Skin of body (tissue), 2 donors: ENCODE results near the gene JMJD8. TPM values are rescaled to one million over a fixed set of nuclear protein-coding genes. Genes with fewer than 3 reads are reported as not detected.
"Not testable (repeated sequence)": the region's sequence is repeated elsewhere in the genome, so short reads cannot be mapped to it uniquely, and the experiment has no call there.

Experiments used
- DNase-seq: peaks from one replicate; lab custom pipeline; 2025; lab: John Stamatoyannopoulos, UW
- total RNA-seq: library from RNA; depleted of rRNA; stranded (reverse); fragments of >200 nt; gene quantifications from one replicate; pipeline ENCODE4 v1.2.3, GENCODE V29; 2014

Gene JMJD8
- total RNA-seq, 1 donor from 2014 or later, result 18.1 TPM

DNA sequence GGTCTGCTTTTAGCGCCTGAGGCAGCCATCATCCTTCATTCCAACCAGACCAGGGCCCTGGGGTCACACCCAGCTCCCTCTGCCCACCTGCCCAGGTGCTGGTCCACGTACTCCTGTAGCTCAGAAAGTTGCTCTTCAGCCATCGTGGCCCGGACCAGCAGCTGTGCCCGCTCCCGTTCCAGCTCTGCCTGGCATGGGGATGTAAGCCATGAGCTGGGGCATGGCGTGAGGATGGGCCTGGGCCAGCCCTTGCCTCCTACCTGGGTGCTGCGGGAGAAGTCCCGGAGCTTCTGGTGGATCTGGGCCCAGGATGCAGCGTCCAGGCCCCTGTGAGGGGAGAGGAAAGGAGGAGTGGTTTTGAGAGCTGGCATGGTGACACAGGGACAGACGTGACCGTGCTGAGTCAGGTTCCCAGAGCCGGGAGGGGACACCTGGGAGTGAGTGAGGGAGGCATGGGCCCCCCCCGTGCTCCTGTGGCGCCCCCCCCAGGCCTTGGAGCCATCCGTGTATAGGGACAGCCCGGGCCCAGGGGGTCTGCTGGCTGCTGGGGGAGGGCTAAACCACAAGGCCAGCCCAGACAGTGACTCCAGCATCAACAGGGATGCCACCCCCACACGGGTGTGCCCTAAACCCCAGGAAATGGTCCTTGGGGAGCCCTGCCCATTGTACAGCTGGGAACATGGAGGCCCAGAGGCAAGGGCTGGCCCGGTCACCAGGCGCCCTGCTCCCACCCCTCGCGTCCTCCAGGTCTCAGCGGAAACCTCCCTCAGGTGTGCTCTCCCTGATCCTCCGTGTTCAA lies 38.9 kb upstream of the JMJD8 start:
- DNase-seq, result no peak

DNA sequence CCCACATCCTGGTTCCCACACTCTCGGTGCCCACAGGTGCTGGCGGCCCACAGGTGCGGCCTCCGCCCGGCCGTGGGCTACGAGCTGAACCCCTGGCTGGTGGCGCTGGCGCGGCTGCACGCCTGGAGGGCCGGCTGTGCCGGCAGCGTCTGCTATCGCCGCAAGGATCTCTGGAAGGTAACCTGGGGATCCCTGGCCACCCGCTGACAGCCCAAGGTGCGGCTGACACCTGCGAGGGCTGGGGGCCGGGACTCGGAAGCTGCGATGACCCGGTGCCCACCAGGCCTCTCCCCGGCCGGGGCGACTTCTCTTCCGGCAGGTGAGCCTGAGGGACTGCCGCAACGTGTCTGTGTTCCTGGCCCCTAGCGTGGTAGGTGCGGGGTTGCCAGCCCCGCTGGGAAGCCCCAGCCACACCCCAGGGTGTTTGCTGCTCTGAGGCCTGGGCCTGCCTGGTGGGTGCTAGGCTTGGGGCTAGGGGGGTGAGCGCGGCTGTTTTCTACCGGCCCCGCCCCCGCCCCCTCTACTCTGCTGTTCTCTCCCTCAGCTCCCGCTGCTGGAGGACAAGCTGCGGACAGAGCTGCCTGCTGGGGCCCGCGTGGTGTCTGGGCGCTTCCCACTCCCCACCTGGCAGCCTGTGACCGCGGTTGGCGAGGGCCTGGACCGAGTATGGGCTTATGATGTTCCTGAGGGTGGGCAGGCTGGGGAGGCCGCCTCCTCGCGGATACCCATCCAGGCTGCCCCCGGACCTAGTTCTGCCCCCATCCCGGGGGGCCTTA lies 37.8 kb upstream of the JMJD8 start:
- no peak for DNase-seq

DNA sequence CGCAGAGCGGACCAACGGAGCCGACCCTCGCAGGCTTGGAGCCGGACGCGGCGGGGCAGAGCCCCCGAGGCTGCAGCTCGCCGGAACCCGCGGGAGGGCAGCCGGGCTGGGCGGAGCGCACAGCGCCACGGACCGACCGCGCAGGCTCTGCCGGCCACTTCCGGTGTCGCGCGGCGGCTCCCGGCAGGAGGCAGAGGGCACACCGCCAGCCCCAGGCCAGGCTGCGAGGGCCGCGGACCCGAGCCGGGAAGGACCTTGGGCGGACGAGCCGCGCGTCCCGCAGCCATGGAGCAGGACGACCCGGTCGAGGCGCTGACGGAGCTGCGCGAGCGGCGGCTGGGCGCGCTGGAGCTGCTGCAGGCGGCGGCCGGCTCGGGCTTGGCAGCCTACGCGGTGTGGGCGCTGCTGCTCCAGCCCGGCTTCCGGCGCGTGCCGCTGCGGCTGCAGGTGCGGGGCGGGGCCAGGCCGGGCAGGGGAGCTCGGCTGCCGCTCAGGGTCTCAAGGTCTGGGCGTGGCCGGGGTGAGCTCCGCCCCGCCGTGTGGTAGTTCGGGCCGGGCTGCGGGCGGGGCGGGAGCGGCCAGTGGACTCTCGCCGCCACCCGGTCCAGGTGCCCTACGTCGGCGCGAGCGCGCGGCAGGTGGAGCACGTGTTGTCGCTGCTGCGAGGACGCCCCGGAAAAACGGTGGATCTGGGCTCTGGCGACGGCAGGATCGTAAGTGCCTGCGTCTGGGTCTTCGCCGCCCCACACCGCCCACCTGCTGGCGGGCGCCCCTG lies 37.0 kb upstream of the JMJD8 start, which contains the start of gene ANTKMT:
Gene ANTKMT (plus strand): TSS at position 157 of the 775 bp plus-strand sequence. CDS start 129 bp downstream, at position 286.
- peak; percentile 46 for DNase-seq

DNA sequence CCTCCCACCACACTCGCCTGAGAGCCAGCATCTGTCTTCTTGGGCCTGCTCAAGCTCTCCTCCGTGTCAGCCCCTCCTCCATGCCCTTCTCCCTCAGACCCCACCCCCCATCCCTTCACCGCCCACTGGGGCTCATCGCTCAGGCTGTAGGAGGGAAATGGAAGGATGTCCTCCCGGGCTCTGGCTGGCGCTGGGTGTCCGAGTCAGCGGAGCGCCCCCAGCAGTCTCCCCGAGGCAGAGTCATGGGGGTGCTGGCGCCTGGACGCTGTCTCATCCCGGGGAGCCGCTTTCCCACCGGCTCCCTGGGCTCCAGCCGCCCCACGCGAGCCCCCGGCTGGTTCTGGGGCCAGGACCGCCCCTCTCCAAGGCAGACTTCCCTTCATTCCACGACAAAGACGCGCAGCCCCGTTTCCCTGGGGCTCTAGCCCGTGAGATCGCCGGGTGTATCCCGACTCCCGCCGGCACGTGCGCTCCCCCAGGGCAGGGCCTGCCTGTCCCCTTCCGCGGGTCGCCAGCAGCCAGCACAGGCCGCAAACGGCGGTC lies 36.4 kb upstream of the JMJD8 start:
- peak; percentile 72 for DNase-seq

DNA sequence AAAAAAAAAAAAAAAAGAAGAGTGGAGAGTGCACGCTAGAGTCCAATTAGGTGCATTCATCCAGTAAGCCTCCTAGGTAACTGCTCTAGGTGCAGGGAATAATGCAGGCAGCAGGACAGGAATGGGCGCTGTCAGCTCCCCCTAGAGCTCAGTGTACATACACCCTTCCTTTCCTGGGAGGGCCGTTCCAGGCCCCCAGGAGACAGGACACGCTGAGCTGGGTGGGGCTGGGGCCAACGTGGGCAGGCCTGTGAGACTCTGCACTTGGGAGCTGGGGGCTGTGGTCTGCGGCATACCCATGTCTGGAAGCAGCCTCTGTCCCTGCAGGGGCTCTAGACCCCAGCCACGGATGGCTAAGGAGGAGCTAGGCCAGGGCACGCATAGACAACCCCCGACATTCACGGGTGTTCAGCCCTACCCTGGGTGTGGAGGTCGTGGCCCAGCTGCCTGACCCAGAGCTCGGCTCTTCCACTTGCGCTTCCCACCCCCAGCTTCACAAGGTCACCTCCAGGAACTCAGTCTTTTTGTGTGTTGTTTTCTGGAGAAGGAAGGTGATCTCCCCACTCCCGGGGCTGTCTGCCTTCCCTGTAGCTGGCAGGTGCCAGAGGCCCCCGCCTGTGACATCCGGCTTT lies 35.8 kb upstream of the JMJD8 start:
- DNase-seq, result no peak

DNA sequence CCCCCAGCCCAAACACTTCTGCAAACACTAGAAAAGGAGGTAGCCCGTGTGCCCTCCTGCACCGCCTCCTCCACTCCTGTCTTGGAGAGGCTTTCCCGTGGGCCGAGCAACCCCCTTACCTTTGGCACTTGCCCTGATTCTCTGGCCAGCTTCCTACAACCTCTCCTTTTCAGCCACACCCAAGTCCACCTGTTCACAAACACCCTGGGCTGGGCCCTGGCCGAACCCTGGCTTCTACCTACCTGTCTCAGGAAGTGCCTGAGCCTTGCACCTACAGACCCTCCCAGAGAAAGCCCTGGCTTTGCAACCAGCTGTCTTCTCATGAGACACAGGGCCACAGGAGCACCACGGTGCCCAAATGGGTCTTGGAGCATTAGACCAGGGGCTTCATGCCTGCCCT lies 34.8 kb upstream of the JMJD8 start:
- DNase-seq, result no peak

DNA sequence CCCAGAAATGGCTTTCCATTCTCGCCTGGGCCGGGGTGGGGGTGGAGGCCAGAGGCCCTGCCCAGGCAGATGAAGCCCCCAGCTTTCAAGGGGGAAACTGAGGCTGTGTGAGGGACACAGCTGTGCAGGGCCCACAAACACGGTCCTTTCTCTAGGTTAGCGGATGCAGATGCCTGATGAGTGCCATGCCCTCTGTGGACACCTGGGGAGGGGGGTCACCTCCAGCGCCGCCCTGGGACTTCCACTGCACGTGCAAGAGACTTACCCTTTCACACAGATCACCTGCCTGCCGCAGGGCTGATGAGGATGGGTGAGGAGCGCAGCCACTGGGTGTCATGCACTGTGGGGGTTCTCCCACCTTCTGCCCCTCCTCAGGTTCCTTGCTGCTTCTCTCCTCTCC lies 34.3 kb upstream of the JMJD8 start:
- no peak for DNase-seq

DNA sequence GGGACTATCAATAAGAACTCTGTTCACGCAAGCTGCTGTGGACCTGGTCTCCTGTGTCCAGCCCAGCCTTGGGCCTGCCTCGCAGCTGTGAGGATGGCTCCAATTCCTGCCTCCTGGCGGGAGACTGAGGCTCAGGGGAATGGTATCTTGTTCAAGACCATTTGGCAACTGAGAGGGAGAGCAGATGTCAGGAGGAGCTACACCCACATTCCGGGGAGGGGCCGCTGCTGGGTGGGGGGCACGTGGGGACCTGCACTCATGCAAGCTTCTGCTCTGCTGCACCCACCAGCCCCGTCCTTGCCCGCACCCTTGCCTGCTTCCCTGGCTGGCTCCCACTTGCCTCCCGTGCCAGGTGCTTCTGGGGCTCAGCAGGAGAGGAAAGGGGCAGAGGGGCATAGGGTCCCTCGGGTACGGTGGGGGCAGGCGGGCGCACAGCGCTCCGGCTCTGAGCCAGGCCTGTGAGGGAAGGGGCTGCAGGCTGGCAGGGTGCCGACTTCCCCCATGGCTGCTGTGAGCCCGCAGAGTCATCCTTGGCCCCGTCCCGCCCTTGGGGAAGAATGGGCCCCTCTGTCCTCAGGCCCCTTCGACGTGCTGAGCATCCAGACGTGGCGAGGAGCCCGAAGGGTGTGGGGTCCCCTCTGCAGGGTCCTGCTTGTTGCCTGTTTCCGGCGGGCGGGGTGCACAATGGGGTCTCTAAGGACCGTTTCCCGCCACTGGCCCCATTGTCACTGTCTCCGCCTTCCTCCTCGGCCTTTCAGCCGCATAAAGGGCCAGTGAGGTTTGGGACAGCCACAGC lies 33.5 kb upstream of the JMJD8 start:
- no peak for DNase-seq

DNA sequence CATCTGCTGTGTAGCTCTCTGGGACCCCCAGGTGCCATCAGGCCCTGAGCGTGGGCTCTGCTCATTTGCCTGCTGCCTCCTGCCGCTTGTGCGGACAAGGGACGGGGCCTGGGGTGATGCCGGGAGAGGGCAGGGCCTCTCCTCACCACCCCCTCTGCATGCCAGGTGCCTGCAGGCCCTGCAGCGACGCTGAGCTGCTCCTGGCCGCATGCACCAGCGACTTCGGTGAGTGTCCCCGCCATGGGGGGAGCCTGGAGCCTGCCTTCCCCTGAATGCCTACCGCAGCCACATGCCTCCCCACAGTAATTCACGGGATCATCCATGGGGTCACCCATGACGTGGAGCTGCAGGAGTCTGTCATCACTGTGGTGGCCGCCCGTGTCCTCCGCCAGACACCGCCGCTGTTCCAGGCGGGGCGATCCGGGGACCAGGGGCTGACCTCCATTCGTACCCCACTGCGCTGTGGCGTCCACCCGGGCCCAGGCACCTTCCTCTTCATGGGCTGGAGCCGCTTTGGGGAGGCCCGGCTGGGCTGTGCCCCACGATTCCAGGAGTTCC lies 32.7 kb upstream of the JMJD8 start:
- DNase-seq, result no peak

DNA sequence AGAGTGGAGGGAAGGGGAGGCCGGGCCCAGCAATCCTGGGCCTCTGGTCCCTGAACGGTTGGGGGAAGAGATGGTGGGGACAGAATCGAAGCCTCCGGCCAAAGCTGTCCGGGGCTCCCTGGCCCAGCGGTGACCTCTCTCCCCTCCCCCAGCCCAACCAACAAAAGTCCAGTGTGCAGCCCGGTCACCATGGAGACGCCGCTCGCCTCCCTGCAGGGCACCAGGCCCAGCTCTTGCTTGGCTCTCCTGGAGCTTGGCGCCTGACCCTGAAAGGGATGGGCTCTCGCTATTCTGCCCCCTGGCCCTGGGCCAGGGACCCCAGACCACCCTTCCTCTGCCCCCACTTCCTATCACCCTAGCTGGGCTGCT lies 32.0 kb upstream of the JMJD8 start:
- DNase-seq, result no peak

DNA sequence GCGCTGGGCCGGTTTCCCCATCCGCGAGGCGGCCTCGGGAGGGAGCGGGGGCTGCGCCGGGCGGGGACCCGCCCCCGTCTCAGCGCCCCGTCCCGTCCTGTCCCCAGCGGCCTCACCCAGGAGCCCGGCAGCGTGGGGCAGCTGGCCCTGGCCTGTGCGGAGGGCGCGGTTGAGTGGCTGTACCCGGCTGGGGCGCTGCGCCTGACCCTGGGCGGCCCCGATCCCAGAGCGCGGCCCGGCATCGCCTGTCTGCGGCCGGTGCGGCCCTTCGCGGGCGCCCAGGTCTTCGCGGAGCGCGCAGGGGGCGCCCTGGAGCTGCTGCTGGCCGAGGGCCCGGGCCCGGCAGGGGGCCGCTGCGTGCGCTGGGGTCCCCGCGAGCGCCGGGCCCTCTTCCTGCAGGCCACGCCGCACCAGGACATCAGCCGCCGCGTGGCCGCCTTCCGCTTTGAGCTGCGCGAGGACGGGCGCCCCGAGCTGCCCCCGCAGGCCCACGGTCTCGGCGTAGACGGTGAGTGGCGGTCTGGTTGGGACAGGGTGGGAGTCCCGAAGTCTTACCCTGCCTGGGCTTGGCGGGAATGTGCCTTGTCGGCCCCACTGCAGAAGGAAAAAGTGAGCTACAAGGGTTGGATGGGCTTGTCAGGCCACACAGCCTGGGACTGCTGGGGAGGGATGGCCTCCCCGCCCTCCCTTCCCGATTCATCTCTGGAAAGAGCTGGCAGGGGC lies 31.5 kb upstream of the JMJD8 start:
- DNase-seq, result no peak

DNA sequence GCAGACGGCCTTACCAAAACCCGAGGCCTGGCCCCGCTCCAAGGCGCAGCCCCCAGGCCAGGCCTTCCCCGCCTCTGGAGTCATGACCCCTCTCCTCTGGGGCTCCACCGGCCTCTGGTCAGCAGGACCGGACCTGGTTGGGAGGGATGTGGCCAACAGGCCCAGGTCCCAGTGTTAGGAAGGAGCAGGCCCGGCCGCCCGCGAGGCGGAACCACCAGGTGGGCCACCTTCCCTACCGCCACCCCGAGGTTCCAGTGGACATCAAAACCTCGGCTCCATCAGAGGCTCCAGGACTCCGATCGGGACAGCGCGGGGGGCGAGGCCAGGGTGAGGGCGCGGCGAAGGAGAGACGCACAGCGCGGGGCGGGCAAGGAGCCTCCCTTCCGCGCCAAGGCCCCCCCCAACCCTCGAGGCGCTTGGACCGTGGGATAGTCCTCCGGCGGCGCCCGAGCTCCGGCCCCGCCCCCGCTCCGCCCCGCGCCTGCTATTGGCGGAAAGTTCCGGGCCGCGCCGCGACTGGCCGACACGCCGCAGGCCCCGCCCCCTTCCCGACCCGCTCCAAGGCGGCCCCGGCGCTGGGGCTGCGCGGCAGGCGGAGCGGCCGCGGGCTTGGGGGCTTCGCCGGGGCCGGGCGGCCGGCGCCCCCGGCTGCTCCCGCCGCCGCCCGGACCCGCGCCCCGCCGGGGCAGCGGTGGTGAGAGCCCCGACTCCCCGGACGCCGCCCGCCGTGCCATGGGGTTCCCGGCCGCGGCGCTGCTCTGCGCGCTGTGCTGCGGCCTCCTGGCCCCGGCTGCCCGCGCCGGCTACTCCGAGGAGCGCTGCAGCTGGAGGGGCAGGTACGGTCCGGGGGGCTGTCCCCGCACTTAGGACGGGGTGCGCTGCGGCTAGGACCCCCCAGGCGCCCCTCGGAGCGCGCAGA lies 30.7 kb upstream of the JMJD8 start, which contains the start of gene METRN:
Gene METRN (plus strand): TSS at position 561 of the 919 bp plus-strand sequence. CDS start 172 bp downstream, at position 733.
- peak; percentile 58 for DNase-seq

DNA sequence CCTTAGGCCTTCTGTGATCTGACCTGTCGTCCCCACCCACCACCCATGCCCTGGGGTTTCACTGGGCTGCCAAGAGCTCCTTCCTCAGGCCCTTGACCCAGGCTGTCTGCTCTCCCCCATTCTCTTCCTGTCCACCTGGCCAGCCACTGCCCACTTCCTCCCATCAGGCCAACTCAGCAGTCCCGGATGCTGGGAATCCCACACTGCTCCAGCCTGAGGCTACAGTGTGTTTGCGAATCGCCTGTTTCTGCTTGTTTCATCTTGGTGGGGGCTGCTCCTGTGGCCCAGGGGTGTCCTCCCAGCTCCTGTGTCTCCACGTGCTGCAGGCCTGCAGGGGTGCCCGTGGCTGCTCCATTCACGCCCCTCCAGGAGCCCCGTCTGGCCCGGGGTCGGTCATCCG lies 29.9 kb upstream of the JMJD8 start:
- DNase-seq, result no peak

DNA sequence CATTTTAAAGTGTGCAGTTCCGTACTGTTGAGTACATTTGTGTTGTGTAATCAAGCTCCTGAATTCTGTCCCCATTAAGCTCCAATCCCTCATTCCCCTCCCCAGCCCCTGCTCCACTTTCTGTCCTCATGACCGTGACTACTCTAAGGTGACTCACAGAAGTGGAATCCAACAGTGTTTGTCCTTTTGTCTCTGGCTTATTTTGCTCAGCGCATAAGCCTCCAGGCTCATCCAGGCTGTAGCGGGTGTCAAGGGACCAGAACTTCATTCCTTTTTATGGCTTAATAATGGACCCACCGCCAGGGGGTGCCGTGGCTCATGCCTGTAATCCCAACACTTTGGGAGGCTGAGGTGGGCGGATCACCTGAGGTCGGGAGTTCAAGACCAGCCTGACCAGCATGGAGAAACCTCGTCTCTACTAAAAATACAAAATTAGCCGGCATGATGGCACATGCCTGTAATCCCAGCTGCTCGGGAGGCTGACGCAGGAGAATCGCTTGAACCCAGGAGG lies 28.7 kb upstream of the JMJD8 start:
- not testable (repeated sequence) for DNase-seq

DNA sequence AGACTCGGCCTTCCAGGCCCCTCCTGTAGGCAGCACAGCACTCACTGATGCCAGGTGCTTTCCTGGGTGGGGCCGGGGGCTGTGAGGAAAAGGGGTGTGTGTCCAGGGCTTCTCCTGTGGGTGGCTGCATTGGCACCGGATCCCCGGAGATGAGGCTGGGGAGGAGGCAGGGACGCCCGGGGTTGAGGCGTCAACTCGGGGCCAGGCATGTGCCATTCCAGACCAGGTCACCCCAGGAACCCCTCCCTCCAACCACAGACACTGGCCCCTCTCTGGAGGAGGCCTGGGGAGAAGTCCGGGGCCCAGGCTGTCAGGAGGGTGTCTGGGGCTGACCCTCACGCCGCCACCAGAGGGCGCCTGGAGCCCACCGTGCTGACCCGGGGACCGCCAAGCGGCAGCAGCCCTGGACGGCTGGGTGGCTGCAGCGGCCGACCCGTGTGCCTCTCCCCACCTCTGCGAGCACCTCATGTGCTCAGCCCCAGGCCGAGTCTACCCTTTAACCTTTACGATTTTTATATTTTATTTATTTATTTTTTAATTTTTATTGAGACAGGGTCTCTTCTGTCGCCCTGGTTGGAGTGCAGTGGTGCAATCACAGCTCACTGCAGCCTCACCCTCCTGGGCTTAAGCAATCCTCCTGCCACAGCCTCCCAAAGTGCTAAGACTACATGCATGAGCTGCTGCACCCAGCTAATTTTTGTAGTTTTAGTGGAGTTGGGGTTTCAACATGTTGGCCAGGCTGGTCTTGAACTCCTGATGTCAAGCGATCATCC lies 27.6 kb upstream of the JMJD8 start:
- DNase-seq, result peak; percentile 14

DNA sequence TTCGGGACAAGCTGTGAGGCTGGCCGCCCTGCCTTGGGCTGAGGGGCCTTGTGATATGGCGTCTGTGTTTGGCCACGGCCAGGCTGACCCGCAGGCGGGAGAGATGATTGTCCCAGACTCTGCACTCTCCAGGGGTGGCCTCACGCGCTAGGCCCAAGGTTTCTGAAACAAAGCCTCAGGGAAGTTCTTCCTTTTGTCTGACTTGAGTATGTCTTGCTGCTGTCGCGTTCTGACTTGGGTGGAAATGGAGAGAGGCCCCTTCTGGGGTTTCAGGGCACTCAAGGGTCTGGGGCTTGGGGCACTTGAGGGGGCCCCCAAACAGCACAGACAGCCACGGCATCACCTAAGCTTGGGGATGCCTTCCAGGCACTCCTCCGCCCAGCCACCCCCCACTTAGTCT lies 26.9 kb upstream of the JMJD8 start:
- no peak for DNase-seq

DNA sequence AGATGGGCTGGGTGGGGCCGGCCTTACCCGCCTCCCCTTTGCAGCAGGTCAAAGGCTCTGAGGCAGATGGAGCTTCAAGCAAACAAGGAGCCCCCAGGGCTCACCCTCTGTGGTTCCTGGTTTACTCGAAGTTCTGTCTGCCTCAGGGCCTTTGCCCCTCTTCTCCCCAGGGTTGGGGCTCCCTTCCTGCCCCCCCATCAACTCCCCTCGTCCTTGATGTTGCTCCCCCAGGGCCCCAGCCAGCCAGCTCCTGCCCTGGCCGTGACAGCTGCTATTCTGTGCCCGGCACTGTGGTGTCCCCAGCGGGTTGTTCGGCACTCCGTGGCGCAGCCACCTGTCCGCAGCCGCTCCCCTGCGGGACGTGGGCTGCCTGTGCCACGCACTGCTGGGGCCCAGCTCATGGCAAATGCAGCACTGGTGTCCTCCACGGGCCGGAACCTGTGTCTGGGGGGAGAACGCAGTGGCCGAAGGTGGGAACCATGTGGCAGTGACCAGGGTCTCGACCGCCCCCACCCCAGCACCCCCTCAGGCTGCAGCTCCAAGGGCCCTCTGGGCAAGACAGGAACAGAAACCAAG lies 26.5 kb upstream of the JMJD8 start:
- no peak for DNase-seq
